GM10266 (cell line): ENCODE results near the gene ULK3.

Source experiments
- DNase-seq: peaks from one replicate; pipeline ENCODE4 v3.0.0; 2012; ENCODE audit errors: extremely low spot score
- CTCF ChIP-seq: IDR thresholded peaks from 2 replicates; pipeline ENCODE4 v1.5.1; 2012; ENCODE audit warnings: mild to moderate bottlenecking, low read depth; ENCODE audit not compliant: control insufficient read depth, insufficient read depth; ENCODE audit errors: missing control alignments

Gene ULK3

GRCh38 chr15:74838746-74839525, 4.0 kb downstream of the ULK3 start:
- DNase-seq: no peak
- no peak for TF ChIP-seq CTCF

- DNase-seq: no peak
- TF ChIP-seq CTCF: no peak
Observed at GRCh38 chr15:74838137-74838516, 4.8 kb downstream of the ULK3 start.

GRCh38 chr15:74837482-74838136, 5.3 kb downstream of the ULK3 start:
- no peak for TF ChIP-seq CTCF
- DNase-seq: no peak

GRCh38 chr15:74836846-74837245, 6.1 kb downstream of the ULK3 start:
- no peak for TF ChIP-seq CTCF
- no peak for DNase-seq

- TF ChIP-seq CTCF: peak; percentile 76
- DNase-seq: peak; percentile 78
Observed at GRCh38 chr15:74835312-74835823, 7.6 kb downstream of the ULK3 start.

- no peak for DNase-seq
- TF ChIP-seq CTCF: no peak
Observed at GRCh38 chr15:74833376-74834107, 9.4 kb downstream of the ULK3 start.
